ENCODE measurements around the gene HMCN2. TPM values are rescaled to one million over a fixed set of nuclear protein-coding genes. Genes with fewer than 3 reads are reported as not detected.

The HMCN2 gene
- total and polyA plus RNA-seq, 8 donors: 1.1 to 21.1 (median 5.0) TPM

- H3K4me1 ChIP-seq: no peaks in the 10 kb centered on the region
- 87 to 90% (median 89%) methylated on average over 9 to 17 of the region's 17 CpGs for WGBS, 5 donors
- intact Hi-C loops (cut with DNase I; ENCODE audit: low total_unique reads): no loop called here
Measured at GRCh38 chr9:130377612-130378011, 112.1 kb downstream of the HMCN2 start.

GRCh38 chr9:130378875-130379648 lies 113.5 kb downstream of the HMCN2 start:
- Histone ChIP-seq H3K4me3 (no peak overlapping the region), H3K27ac (no peak overlapping the region), H3K4me1 (no peaks in the 10 kb centered on the region), H3K9me3 (no peaks in the 10 kb centered on the region), H3K27me3 (peaks cover 0 to 5% (median 3%) of the 10 kb centered on the region in 3 donors), H3K36me3 (no peaks in the 10 kb centered on the region)
- 85 to 91% (median 88%) methylated on average over 20 of the region's 20 CpGs for WGBS, 5 donors
- no peak for DNase-seq
- intact Hi-C loops (cut with DNase I; ENCODE audit: low total_unique reads): no loop called here
- no peak for TF ChIP-seq POLR2A (IDR thresholded peaks at IDR 0.05)
- no peak for TF ChIP-seq CTCF (IDR thresholded peaks at IDR 0.05)
- TF ChIP-seq POLR2AphosphoS5 (IDR thresholded peaks at IDR 0.05): no peak
- TF ChIP-seq EP300 (IDR thresholded peaks at IDR 0.05): no peak

More at GRCh38 chr9:130377612-130378011, 112.1 kb downstream of the HMCN2 start:
- peaks cover 0 to 3% (median 0%) of the 10 kb centered on the region in 4 donors for H3K36me3 ChIP-seq
- peaks cover 0 to 3% (median under 1%) of the 10 kb centered on the region in 3 donors for H3K27me3 ChIP-seq
- DNase-seq: no peak
- no peaks in the 10 kb centered on the region for H3K9me3 ChIP-seq
- H3K27ac ChIP-seq: no peak overlapping the region
- TF ChIP-seq EP300 (IDR thresholded peaks at IDR 0.05) (no peak), CTCF (IDR thresholded peaks at IDR 0.05) (no peak), POLR2A (IDR thresholded peaks at IDR 0.05) (no peak), POLR2AphosphoS5 (IDR thresholded peaks at IDR 0.05) (no peak)
- H3K4me3 ChIP-seq: no peak overlapping the region

- TF ChIP-seq POLR2AphosphoS5 (IDR thresholded peaks at IDR 0.05): no peak
- no peak for TF ChIP-seq EP300 (IDR thresholded peaks at IDR 0.05)
- no peak for TF ChIP-seq POLR2A (IDR thresholded peaks at IDR 0.05)
- TF ChIP-seq CTCF (IDR thresholded peaks at IDR 0.05): no peak
- 54 to 61% (median 55%) methylated on average over 5 of the region's 5 CpGs for WGBS, 5 donors
- intact Hi-C loops (cut with DNase I; ENCODE audit: low total_unique reads): no loop called here
- H3K4me3 ChIP-seq: no peak overlapping the region
- no peaks in the 10 kb centered on the region for H3K9me3 ChIP-seq
- H3K4me1 ChIP-seq: no peaks in the 10 kb centered on the region
- no peaks in the 10 kb centered on the region for H3K36me3 ChIP-seq
- no peak overlapping the region for H3K27ac ChIP-seq
- DNase-seq: no peak
- peaks cover 0 to 5% (median 3%) of the 10 kb centered on the region in 3 donors for H3K27me3 ChIP-seq
Measured at GRCh38 chr9:130379649-130379970, 114.0 kb downstream of the HMCN2 start.

GRCh38 chr9:130380920-130381469 lies 115.4 kb downstream of the HMCN2 start:
- intact Hi-C loops (cut with DNase I; ENCODE audit: low total_unique reads): no loop called here

More at GRCh38 chr9:130380920-130381469, 115.4 kb downstream of the HMCN2 start:
- 67 to 85% (median 70%) methylated on average over 5 to 6 of the region's 6 CpGs for WGBS, 5 donors
- Histone ChIP-seq H3K36me3 (no peaks in the 10 kb centered on the region), H3K4me1 (no peaks in the 10 kb centered on the region), H3K9me3 (no peaks in the 10 kb centered on the region), H3K4me3 (no peak overlapping the region), H3K27ac (no peak overlapping the region), H3K27me3 (peaks cover 0 to 12% (median 3%) of the 10 kb centered on the region in 3 donors)
- TF ChIP-seq POLR2A (IDR thresholded peaks at IDR 0.05): no peak
- no peak for TF ChIP-seq EP300 (IDR thresholded peaks at IDR 0.05)
- TF ChIP-seq POLR2AphosphoS5 (IDR thresholded peaks at IDR 0.05): no peak
- no peak for TF ChIP-seq CTCF (IDR thresholded peaks at IDR 0.05)
- no peak for DNase-seq

Data from stomach (tissue), 9 donors.